IMR-90 (cell line): ENCODE measurements around the gene PMPCB. TPM values are rescaled to one million over a fixed set of nuclear protein-coding genes. Genes with fewer than 3 reads are reported as not detected.

Experiments
- ATAC-seq: fragments of 200-7000 bp; cut with Tn5 transposase; 2 replicates; pipeline ENCODE4 v1.9.1; 2020; ENCODE audit warnings: low read depth, mild to moderate bottlenecking, moderate library complexity
- BruUV-seq: library from RNA; stranded (reverse); fragments of 400-500 nt; replicated peaks from 2 replicates; lab custom pipeline; 2021; lab: Mats Ljungman, UMichigan
- CTCF ChIA-PET: fragments of 300-600 bp; formaldehyde crosslinking; extraction: SDS; loops from one replicate; lab custom pipeline; 2021; ENCODE audit warnings: antibody characterized with exemption; lab: Yijun Ruan, JAX
- POLR2A ChIA-PET: fragments of 300-600 bp; sonication (Branson Sonifier 250); formaldehyde crosslinking; loops from one replicate; lab custom pipeline; 2022; ENCODE audit warnings: antibody characterized with exemption; ENCODE audit not compliant: unreplicated experiment; lab: Charles Lee
- DNase-seq: peaks from one replicate; pipeline ENCODE4 v3.0.0; 2013
- H2AFZ ChIP-seq: replicated peaks from 2 replicates; pipeline ENCODE3; 2013; ENCODE audit warnings: low read length, mild to moderate bottlenecking; ENCODE audit not compliant: poor library complexity
- H2AK5ac ChIP-seq: 2 replicates; pipeline ENCODE4 v1.6.1; 2013; ENCODE audit warnings: low read depth, low read length, inconsistent platforms
- H2AK9ac ChIP-seq: replicated peaks from 2 replicates; pipeline ENCODE3; 2013; ENCODE audit warnings: mild to moderate bottlenecking, low read depth, low read length, moderate library complexity; ENCODE audit not compliant: poor library complexity
- H2BK120ac ChIP-seq: 2 replicates; pipeline ENCODE4 v1.6.1; 2013; ENCODE audit warnings: low read depth, low read length, inconsistent platforms
- H2BK15ac ChIP-seq: 3 replicates; pipeline ENCODE4 v1.6.1; 2013; ENCODE audit warnings: low read depth, low read length, inconsistent platforms
- H2BK20ac ChIP-seq: 2 replicates; pipeline ENCODE4 v1.6.1; 2013; ENCODE audit warnings: low read depth, mild to moderate bottlenecking, inconsistent platforms, low read length, moderate library complexity
- H2BK5ac ChIP-seq: 2 replicates; pipeline ENCODE4 v1.6.1; 2013; ENCODE audit warnings: mild to moderate bottlenecking, low read depth, low read length, inconsistent platforms; ENCODE audit not compliant: poor library complexity, severe bottlenecking
- H3K14ac ChIP-seq: replicated peaks from 2 replicates; pipeline ENCODE4 v1.6.1; 2013; ENCODE audit warnings: low read depth, low read length, inconsistent platforms
- H3K18ac ChIP-seq: 2 replicates; pipeline ENCODE4 v1.6.1; 2013; ENCODE audit warnings: low read depth, low read length, control low read depth
- H3K23ac ChIP-seq: 2 replicates; pipeline ENCODE4 v1.6.1; 2013; ENCODE audit warnings: low read depth, low read length, inconsistent platforms
- H3K27ac ChIP-seq: 2 replicates; pipeline ENCODE4 v1.5.1; 2013; ENCODE audit warnings: mild to moderate bottlenecking, control low read depth, low read length; ENCODE audit not compliant: insufficient read depth
- H3K27me3 ChIP-seq: 2 replicates; pipeline ENCODE4 v1.6.1; 2013; ENCODE audit warnings: low read length; ENCODE audit not compliant: control insufficient read depth, insufficient read depth
- H3K36me3 ChIP-seq: 2 replicates; pipeline ENCODE4 v1.6.1; 2013; ENCODE audit warnings: low read length, mixed read lengths; ENCODE audit not compliant: control insufficient read depth, insufficient read depth
- H3K4ac ChIP-seq: 2 replicates; pipeline ENCODE4 v1.6.1; 2013; ENCODE audit warnings: low read depth, low read length, inconsistent platforms
- H3K4me1 ChIP-seq: 2 replicates; pipeline ENCODE4 v1.6.1; 2013; ENCODE audit warnings: low read length, mixed read lengths; ENCODE audit not compliant: control insufficient read depth, insufficient read depth
- H3K4me2 ChIP-seq: 2 replicates; pipeline ENCODE4 v1.6.1; 2013; ENCODE audit warnings: low read depth, mild to moderate bottlenecking, control low read depth, low read length, moderate library complexity
- H3K4me3 ChIP-seq: 2 replicates; pipeline ENCODE4 v1.5.1; 2013; ENCODE audit warnings: low read depth, mild to moderate bottlenecking, control low read depth, low read length, moderate library complexity; ENCODE audit not compliant: insufficient read depth
- H3K56ac ChIP-seq: 2 replicates; pipeline ENCODE4 v1.6.1; 2013; ENCODE audit warnings: low read length, inconsistent platforms; ENCODE audit not compliant: insufficient read depth; ENCODE audit errors: extremely low read depth
- H3K79me1 ChIP-seq, 2 experiments: 2 replicates each; pipeline ENCODE4 v1.6.1; 2013; ENCODE audit warnings: low read length in 2 of 2, inconsistent platforms in 1 of 2, low read depth in 1 of 2
- H3K9ac ChIP-seq: 2 replicates; pipeline ENCODE4 v1.6.1; 2013; ENCODE audit warnings: low read depth, low read length, control low read depth
- H3K9me1 ChIP-seq: 2 replicates; pipeline ENCODE4 v1.6.1; 2013; ENCODE audit warnings: low read length, inconsistent platforms; ENCODE audit not compliant: insufficient read depth
- H3K9me3 ChIP-seq: 2 replicates; pipeline ENCODE4 v1.6.1; 2013; ENCODE audit warnings: low read length; ENCODE audit not compliant: control insufficient read depth, insufficient read depth
- H4K20me1 ChIP-seq: 2 replicates; pipeline ENCODE4 v1.6.1; 2013; ENCODE audit warnings: low read length, inconsistent platforms; ENCODE audit not compliant: insufficient read depth
- H4K5ac ChIP-seq: 2 replicates; pipeline ENCODE4 v1.6.1; 2013; ENCODE audit warnings: mild to moderate bottlenecking, low read depth, low read length, control low read depth
- H4K8ac ChIP-seq, 2 experiments: 2 replicates each; pipeline ENCODE4 v1.6.1; 2013; ENCODE audit warnings: low read depth in 2 of 2, low read length in 2 of 2, control low read depth in 1 of 2, inconsistent platforms in 1 of 2
- H4K91ac ChIP-seq: 2 replicates; pipeline ENCODE4 v1.6.1; 2013; ENCODE audit warnings: low read depth, low read length, inconsistent platforms; ENCODE audit not compliant: insufficient read depth
- CEBPB ChIP-seq: IDR thresholded peaks from 2 replicates; pipeline ENCODE4 v1.6.1; 2012; ENCODE audit warnings: low read depth, low read length, improper control_type of control experiment
- CHD1 ChIP-seq: IDR thresholded peaks from 2 replicates; pipeline ENCODE4 v1.6.1; 2012; ENCODE audit warnings: low read depth, low read length, improper control_type of control experiment
- MAFK ChIP-seq: IDR thresholded peaks from 2 replicates; pipeline ENCODE4 v1.6.1; 2012; ENCODE audit warnings: low read depth, low read length, improper control_type of control experiment
- MAZ ChIP-seq: IDR thresholded peaks from 2 replicates; pipeline ENCODE4 v1.6.1; 2012; ENCODE audit warnings: low read depth, mild to moderate bottlenecking, low read length, improper control_type of control experiment, moderate library complexity, borderline replicate concordance
- MXI1 ChIP-seq: IDR thresholded peaks from 2 replicates; pipeline ENCODE4 v1.6.1; 2012; ENCODE audit warnings: low read depth, mild to moderate bottlenecking, low read length, moderate library complexity, borderline replicate concordance
- NFE2L2 ChIP-seq: fragments of 150-350 bp; IDR thresholded peaks from 2 replicates; pipeline ENCODE4 v1.6.1; 2016; ENCODE audit warnings: low read depth, mild to moderate bottlenecking, low read length
- RAD21 ChIP-seq: IDR thresholded peaks from 2 replicates; pipeline ENCODE4 v1.6.1; 2012; ENCODE audit warnings: low read length, improper control_type of control experiment
- RCOR1 ChIP-seq: IDR thresholded peaks from 2 replicates; pipeline ENCODE4 v1.6.1; 2012; ENCODE audit warnings: mild to moderate bottlenecking, low read length, improper control_type of control experiment; ENCODE audit not compliant: insufficient replicate concordance
- WGBS, 2 experiments: methylation state at CpG; one replicate each; pipeline versions ENCODE4 v1.1.5 to v1.1.7; 2013; ENCODE audit warnings: missing lambda C conversion rate in 2 of 2; ENCODE audit not compliant: insufficient read length in 1 of 2; ENCODE audit errors: extremely low coverage in 2 of 2; 5-methylcytosine and 5-hydroxymethylcytosine counted together
- dilution Hi-C: fragments of 300-500 bp; cut with HindIII; formaldehyde crosslinking; loops from one replicate; pipeline ENCODE4 v1.14.3; 2018; ENCODE audit warnings: low sequenced_read_pairs; ENCODE audit not compliant: unreplicated experiment
- in situ Hi-C: fragments of 300-500 bp; cut with MboI; formaldehyde crosslinking; loops from 3 replicates; pipeline ENCODE4 v1.14.3; 2019; ENCODE audit warnings: low sequenced_read_pairs, inconsistent platforms, mixed read lengths
- intact Hi-C: fragments of 100-400 bp; cut with micrococcal nuclease; formaldehyde crosslinking; loops from 2 replicates; pipeline ENCODE4 v1.10.0; 2022
- polyA plus RNA-seq, 3 experiments: library from polyadenylated mRNA; depleted of rRNA; stranded (reverse); fragments of >200 nt; gene quantifications; 2 replicates each; pipeline ENCODE4 v1.2.3, GENCODE V29; 2012; ENCODE audit warnings: low replicate concordance in 1 of 3
- total RNA-seq: library from RNA; depleted of rRNA; stranded (reverse); fragments of >200 nt; gene quantifications from 2 replicates; pipeline ENCODE4 v1.2.3, GENCODE V29; 2012
- TF ChIP-seq, protein P1 (sequence below): conservative IDR thresholded peaks from 2 replicates; pipeline ENCODE4 v1.5.1; 2012; ENCODE audit warnings: mild to moderate bottlenecking, low read depth, low read length, improper control_type of control experiment
- TF ChIP-seq, protein P2 (sequence below): fragments of 150-350 bp; IDR thresholded peaks from 2 replicates; pipeline ENCODE4 v1.6.1; 2017; ENCODE audit warnings: mild to moderate bottlenecking, antibody characterized with exemption, low read length, low read depth

PMPCB gene
- total and polyA plus RNA-seq, 2 of the 4 experiments (the other 2 are of a cell fraction): 50.4 to 72.8 TPM

DNA sequence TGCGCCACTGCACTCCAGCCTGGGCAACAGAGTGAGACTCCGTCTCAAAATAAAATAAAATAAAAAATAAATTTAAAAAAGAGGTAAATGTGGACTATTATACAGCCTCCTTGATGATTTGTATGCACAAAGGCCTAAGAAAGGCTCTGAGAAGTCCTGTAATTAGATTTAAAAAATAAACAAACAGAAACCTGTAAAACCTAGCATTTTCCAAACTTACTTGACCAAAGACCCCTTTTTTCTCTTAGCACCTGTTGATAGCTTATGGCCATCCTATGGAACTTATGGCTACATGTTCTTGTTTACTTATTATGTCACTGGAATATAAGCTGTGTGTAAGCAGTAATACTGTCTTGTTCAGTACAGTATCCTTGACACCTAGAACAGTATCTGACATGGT lies 41.6 kb downstream of the PMPCB start:
- no peak for ATAC-seq
- Histone ChIP-seq H3K4me2 (no peak overlapping the region), H2BK120ac (no peak overlapping the region), H2BK15ac (no peak overlapping the region), H2BK5ac (no peak overlapping the region), H2AK9ac (no peak overlapping the region), H3K9me3 (no peaks in the 10 kb centered on the region), H2AFZ (no peak overlapping the region), H3K27ac (no peak overlapping the region), H3K23ac (no peak overlapping the region), H2BK20ac (no peak overlapping the region), H3K9me1 (no peaks in the 10 kb centered on the region), H4K20me1 (peaks cover 7% of the 10 kb centered on the region; the same call in 1 of the 2 replicates), H2AK5ac (no peak overlapping the region), H4K5ac (no peak overlapping the region), H4K91ac (no peak overlapping the region), H3K4me3 (no peak overlapping the region), H3K4ac (no peak overlapping the region), H3K4me1 (peaks cover 2% of the 10 kb centered on the region), H3K56ac (no peak overlapping the region), H3K79me1 (peaks cover 12 to 24% of the 10 kb centered on the region in 2 experiments; a peak in 3 of 4 replicates), H4K8ac (no peak overlapping the region), H3K14ac (no peak overlapping the region), H3K18ac (no peak overlapping the region), H3K27me3 (no peaks in the 10 kb centered on the region), H3K9ac (no peak overlapping the region), H3K36me3 (peaks cover 32% of the 10 kb centered on the region)
- CTCF ChIA-PET: interaction anchor here (0.6 kb wide), 1 partner anchor 1754 kb away, joined by 7 read pairs; no protein-coding TSS in a partner anchor
- TF ChIP-seq CEBPB: no peak
- TF ChIP-seq CHD1: no peak
- no peak for TF ChIP-seq RAD21
- TF ChIP-seq MXI1: no peak
- TF ChIP-seq MAZ: no peak
- TF ChIP-seq, protein P1, sequence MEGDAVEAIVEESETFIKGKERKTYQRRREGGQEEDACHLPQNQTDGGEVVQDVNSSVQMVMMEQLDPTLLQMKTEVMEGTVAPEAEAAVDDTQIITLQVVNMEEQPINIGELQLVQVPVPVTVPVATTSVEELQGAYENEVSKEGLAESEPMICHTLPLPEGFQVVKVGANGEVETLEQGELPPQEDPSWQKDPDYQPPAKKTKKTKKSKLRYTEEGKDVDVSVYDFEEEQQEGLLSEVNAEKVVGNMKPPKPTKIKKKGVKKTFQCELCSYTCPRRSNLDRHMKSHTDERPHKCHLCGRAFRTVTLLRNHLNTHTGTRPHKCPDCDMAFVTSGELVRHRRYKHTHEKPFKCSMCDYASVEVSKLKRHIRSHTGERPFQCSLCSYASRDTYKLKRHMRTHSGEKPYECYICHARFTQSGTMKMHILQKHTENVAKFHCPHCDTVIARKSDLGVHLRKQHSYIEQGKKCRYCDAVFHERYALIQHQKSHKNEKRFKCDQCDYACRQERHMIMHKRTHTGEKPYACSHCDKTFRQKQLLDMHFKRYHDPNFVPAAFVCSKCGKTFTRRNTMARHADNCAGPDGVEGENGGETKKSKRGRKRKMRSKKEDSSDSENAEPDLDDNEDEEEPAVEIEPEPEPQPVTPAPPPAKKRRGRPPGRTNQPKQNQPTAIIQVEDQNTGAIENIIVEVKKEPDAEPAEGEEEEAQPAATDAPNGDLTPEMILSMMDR: no peak
- no peak for TF ChIP-seq MAFK
- TF ChIP-seq NFE2L2: no peak
- no peak for TF ChIP-seq RCOR1
- TF ChIP-seq, protein P2, sequence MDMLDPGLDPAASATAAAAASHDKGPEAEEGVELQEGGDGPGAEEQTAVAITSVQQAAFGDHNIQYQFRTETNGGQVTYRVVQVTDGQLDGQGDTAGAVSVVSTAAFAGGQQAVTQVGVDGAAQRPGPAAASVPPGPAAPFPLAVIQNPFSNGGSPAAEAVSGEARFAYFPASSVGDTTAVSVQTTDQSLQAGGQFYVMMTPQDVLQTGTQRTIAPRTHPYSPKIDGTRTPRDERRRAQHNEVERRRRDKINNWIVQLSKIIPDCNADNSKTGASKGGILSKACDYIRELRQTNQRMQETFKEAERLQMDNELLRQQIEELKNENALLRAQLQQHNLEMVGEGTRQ: no peak
- intact Hi-C loops: no loop called here
- dilution Hi-C loops: no loop called here
- in situ Hi-C loops: no loop called here
- no CpG with 5 or more reads among the region's 2 CpGs for WGBS, 2 experiments
- no TSS peak for BruUV-seq
- DNase-seq: no peak
- POLR2A ChIA-PET: no interaction called here
